H54 (cell line): ENCODE measurements around the gene EXOSC10.
"Not testable (repeated sequence)": the region's sequence is repeated elsewhere in the genome, so short reads cannot be mapped to it uniquely, and the experiment has no call there.

ENCODE experiments used
- DNase-seq: peaks from one replicate; pipeline ENCODE4 v3.0.0; 2011; ENCODE audit warnings: low spot score, mixed read lengths; ENCODE audit not compliant: insufficient read length
- FAIRE-seq: peaks from 3 replicates; lab custom pipeline; 2011; peaks lifted over from hg19 to GRCh38; lab: Jason Lieb, UNC
- POLR2A ChIP-seq: IDR thresholded peaks from 2 replicates; pipeline ENCODE4 v1.6.1; 2011; ENCODE audit warnings: low read depth, mild to moderate bottlenecking, low read length

EXOSC10 gene

GRCh38 chr1:11037740-11038182 lies 61.9 kb downstream of the EXOSC10 start:
- FAIRE-seq (no peak), DNase-seq (peak; percentile 69)
- TF ChIP-seq POLR2A, result no peak

- not testable (repeated sequence) for DNase-seq
- peak; percentile 88 for FAIRE-seq
These were observed 62.5 kb downstream of the EXOSC10 start for GRCh38 chr1:11037019-11037739.

GRCh38 chr1:11031624-11032262 lies 67.9 kb downstream of the EXOSC10 start:
- FAIRE-seq (no peak), DNase-seq (no peak)
- no peak for TF ChIP-seq POLR2A

GRCh38 chr1:11030865-11031264 lies 68.8 kb downstream of the EXOSC10 start:
- DNase-seq (no peak), FAIRE-seq (no peak)
- TF ChIP-seq POLR2A, result no peak

GRCh38 chr1:11028018-11028417 lies 71.7 kb downstream of the EXOSC10 start:
- no peak for DNase-seq
- FAIRE-seq, result no peak
- TF ChIP-seq POLR2A, result no peak

GRCh38 chr1:11027316-11027715 lies 72.4 kb downstream of the EXOSC10 start:
- TF ChIP-seq POLR2A, result no peak
- DNase-seq (no peak), FAIRE-seq (no peak)

GRCh38 chr1:11026903-11027302 lies 72.8 kb downstream of the EXOSC10 start:
- FAIRE-seq (no peak), DNase-seq (no peak)
- no peak for TF ChIP-seq POLR2A

GRCh38 chr1:11026052-11026451 lies 73.6 kb downstream of the EXOSC10 start:
- no peak for DNase-seq
- FAIRE-seq, result no peak
- no peak for TF ChIP-seq POLR2A

GRCh38 chr1:11025618-11026017 lies 74.1 kb downstream of the EXOSC10 start:
- DNase-seq (no peak), FAIRE-seq (no peak)
- no peak for TF ChIP-seq POLR2A

GRCh38 chr1:11024874-11025203 lies 74.8 kb downstream of the EXOSC10 start:
- no peak for FAIRE-seq
- DNase-seq, result no peak
- no peak for TF ChIP-seq POLR2A

GRCh38 chr1:11024154-11024873 lies 75.4 kb downstream of the EXOSC10 start:
- TF ChIP-seq POLR2A, result no peak
- no peak for FAIRE-seq
- DNase-seq, result no peak

GRCh38 chr1:11023201-11023600 lies 76.5 kb downstream of the EXOSC10 start:
- no peak for FAIRE-seq
- no peak for TF ChIP-seq POLR2A
- no peak for DNase-seq

GRCh38 chr1:11019971-11020370 lies 79.7 kb downstream of the EXOSC10 start:
- FAIRE-seq, result no peak
- TF ChIP-seq POLR2A, result no peak

GRCh38 chr1:11019358-11019757 lies 80.3 kb downstream of the EXOSC10 start:
- DNase-seq, FAIRE-seq: not testable (repeated sequence)

More at GRCh38 chr1:11019971-11020370, 79.7 kb downstream of the EXOSC10 start:
- no peak for DNase-seq
